Fibroblast of the conjunctiva (primary cell): ENCODE results near the gene GPD2.
"Not testable (repeated sequence)": the region's sequence is repeated elsewhere in the genome, so short reads cannot be mapped to it uniquely, and the experiment has no call there.

Experiments used
- DNase-seq: peaks from one replicate; pipeline ENCODE4 v3.0.0-alpha.2; 2010; ENCODE audit warnings: low read depth

The GPD2 gene

GRCh38 chr2:156476021-156476849 lies 40.1 kb downstream of the GPD2 start:
- no peak for DNase-seq

- DNase-seq: no peak
These were observed 40.6 kb downstream of the GPD2 start for GRCh38 chr2:156476850-156477206.

GRCh38 chr2:156480376-156480775 lies 44.2 kb downstream of the GPD2 start:
- no peak for DNase-seq

GRCh38 chr2:156481312-156481711 lies 45.1 kb downstream of the GPD2 start:
- DNase-seq: no peak

GRCh38 chr2:156483741-156484173 lies 47.6 kb downstream of the GPD2 start:
- DNase-seq: no peak

GRCh38 chr2:156486147-156486546 lies 50.0 kb downstream of the GPD2 start:
- no peak for DNase-seq

- DNase-seq: no peak
These were observed 50.4 kb downstream of the GPD2 start for GRCh38 chr2:156486614-156487013.

- no peak for DNase-seq
These were observed 53.0 kb downstream of the GPD2 start for GRCh38 chr2:156489195-156489594.

GRCh38 chr2:156489750-156490465 lies 53.7 kb downstream of the GPD2 start:
- DNase-seq: no peak

GRCh38 chr2:156490466-156490840 lies 54.3 kb downstream of the GPD2 start:
- DNase-seq: no peak

GRCh38 chr2:156491176-156491575 lies 55.0 kb downstream of the GPD2 start:
- DNase-seq: no peak

GRCh38 chr2:156492979-156493378 lies 56.8 kb downstream of the GPD2 start:
- DNase-seq: no peak

GRCh38 chr2:156495998-156496397 lies 59.8 kb downstream of the GPD2 start:
- DNase-seq: not testable (repeated sequence)

- DNase-seq: no peak
These were observed 69.5 kb downstream of the GPD2 start for GRCh38 chr2:156505696-156506095.

- DNase-seq: no peak
These were observed 74.9 kb downstream of the GPD2 start for GRCh38 chr2:156511122-156511521.

GRCh38 chr2:156511803-156512202 lies 75.6 kb downstream of the GPD2 start:
- DNase-seq: no peak

- DNase-seq: no peak
These were observed 76.3 kb downstream of the GPD2 start for GRCh38 chr2:156512451-156512850.

GRCh38 chr2:156513219-156513618 lies 77.0 kb downstream of the GPD2 start:
- DNase-seq: no peak

- no peak for DNase-seq
These were observed 81.2 kb downstream of the GPD2 start for GRCh38 chr2:156517419-156517818.

- DNase-seq: no peak
These were observed 82.0 kb downstream of the GPD2 start for GRCh38 chr2:156518138-156518537.

GRCh38 chr2:156522864-156523440 lies 86.8 kb downstream of the GPD2 start:
- DNase-seq: no peak

- DNase-seq: no peak
These were observed 90.9 kb downstream of the GPD2 start for GRCh38 chr2:156526950-156527636.

GRCh38 chr2:156528583-156528982 lies 92.4 kb downstream of the GPD2 start:
- not testable (repeated sequence) for DNase-seq
